H1 (cell line): ENCODE measurements around the gene IQCE. TPM values are rescaled to one million over a fixed set of nuclear protein-coding genes. Genes with fewer than 3 reads are reported as not detected.

ENCODE experiments used
- CTCF ChIA-PET: fragments of 300-600 bp; sonication (Branson Sonifier 250); formaldehyde crosslinking; loops from one replicate; lab custom pipeline; 2021; ENCODE audit not compliant: partially characterized antibody; lab: Charles Lee
- POLR2A ChIA-PET: fragments of 300-600 bp; sonication (Branson Sonifier 250); formaldehyde crosslinking; loops from one replicate; lab custom pipeline; 2021; ENCODE audit warnings: inconsistent platforms; ENCODE audit not compliant: partially characterized antibody; lab: Charles Lee
- DNase-seq, 2 experiments: peaks; one replicate each; pipeline versions ENCODE4 v3.0.0 to v3.0.0-alpha.2; 2010 to 2022; ENCODE audit warnings: low spot score in 2 of 2, low read depth in 1 of 2, mixed read lengths in 1 of 2
- FAIRE-seq: peaks from 2 replicates; lab custom pipeline; 2011; peaks lifted over from hg19 to GRCh38; lab: Jason Lieb, UNC
- H2AFZ ChIP-seq: 2 replicates; pipeline ENCODE4 v1.8.1; 2012; ENCODE audit warnings: low read length, inconsistent platforms
- H2AK5ac ChIP-seq: 2 replicates; pipeline ENCODE4 v1.6.1; 2013; ENCODE audit warnings: low read depth, low read length
- H2BK120ac ChIP-seq: replicated peaks from 2 replicates; pipeline ENCODE3; 2013; ENCODE audit warnings: low read depth, low read length, inconsistent platforms
- H2BK12ac ChIP-seq: 2 replicates; pipeline ENCODE4 v1.6.1; 2013; ENCODE audit warnings: low read depth, low read length
- H2BK15ac ChIP-seq: 2 replicates; pipeline ENCODE4 v1.6.1; 2013; ENCODE audit warnings: low read length
- H2BK20ac ChIP-seq: 2 replicates; pipeline ENCODE4 v1.6.1; 2013; ENCODE audit warnings: low read length
- H2BK5ac ChIP-seq: 2 replicates; pipeline ENCODE4 v1.6.1; 2013; ENCODE audit warnings: low read depth, low read length
- H3K14ac ChIP-seq: 2 replicates; pipeline ENCODE4 v1.6.1; 2013; ENCODE audit warnings: inconsistent platforms; ENCODE audit not compliant: insufficient read length
- H3K18ac ChIP-seq: 2 replicates; pipeline ENCODE4 v1.6.1; 2013; ENCODE audit warnings: low read length; ENCODE audit errors: extremely low read depth
- H3K23ac ChIP-seq: 2 replicates; pipeline ENCODE4 v1.6.1; 2013; ENCODE audit warnings: inconsistent platforms; ENCODE audit not compliant: insufficient read length
- H3K23me2 ChIP-seq: 2 replicates; pipeline ENCODE4 v1.6.1; 2013; ENCODE audit warnings: low read depth, low read length
- H3K27ac ChIP-seq: 2 replicates; pipeline ENCODE4 v1.6.1; 2011; ENCODE audit warnings: low read depth, low read length, inconsistent platforms
- H3K27me3 ChIP-seq, 4 experiments: replicated peaks in 1 of 4; 1 replicate in 1 of 4; 2 replicates in 3 of 4; pipeline versions ENCODE4 v1.6.1 to v1.8.1; 2011 to 2013; ENCODE audit warnings: low read length in 3 of 4, mild to moderate bottlenecking in 3 of 4, inconsistent platforms in 2 of 4, mixed read lengths in 2 of 4, moderate library complexity in 1 of 4; ENCODE audit not compliant: control insufficient read depth in 3 of 4, insufficient read depth in 3 of 4; ENCODE audit errors: extremely low read depth in 1 of 4
- H3K36me3 ChIP-seq, 4 experiments: 2 replicates each; pipeline versions ENCODE4 v1.6.1 to v1.8.1; 2011 to 2013; ENCODE audit warnings: mild to moderate bottlenecking in 4 of 4, low read length in 3 of 4, moderate library complexity in 2 of 4, control low read depth in 1 of 4, inconsistent platforms in 1 of 4; ENCODE audit not compliant: insufficient read depth in 4 of 4, control insufficient read depth in 2 of 4
- H3K4ac ChIP-seq: replicated peaks from 2 replicates; pipeline ENCODE3; 2013; ENCODE audit warnings: low read length, low read depth, mixed read lengths, inconsistent platforms; ENCODE audit not compliant: insufficient read length
- H3K4me1 ChIP-seq, 4 experiments: replicated peaks in 1 of 4; 1 replicate in 1 of 4; 2 replicates in 3 of 4; pipeline versions ENCODE4 v1.6.1 to v1.8.1; 2011 to 2013; ENCODE audit warnings: low read length in 3 of 4, inconsistent platforms in 2 of 4, mixed read lengths in 1 of 4; ENCODE audit not compliant: insufficient read depth in 4 of 4, control insufficient read depth in 3 of 4
- H3K4me2 ChIP-seq, 2 experiments: 2 replicates each; pipeline versions ENCODE4 v1.6.1 to v1.8.1; 2011 to 2013; ENCODE audit warnings: low read depth in 2 of 2, low read length in 2 of 2, control low read depth in 1 of 2, inconsistent platforms in 1 of 2, mild to moderate bottlenecking in 1 of 2; ENCODE audit not compliant: insufficient read depth in 1 of 2
- H3K4me3 ChIP-seq, 4 experiments: fragments of 200-600, 300-600 bp in 1 of 4; sonication (generic), shearing (Covaris generic), sonication (Bioruptor Twin) in 1 of 4; 2 replicates each; pipeline versions ENCODE4 v1.5.1 to v1.8.1; 2011 to 2016; ENCODE audit warnings: low read length in 4 of 4, low read depth in 3 of 4, control low read depth in 2 of 4, inconsistent platforms in 2 of 4, mild to moderate bottlenecking in 2 of 4, mixed read lengths in 1 of 4, moderate library complexity in 1 of 4; ENCODE audit not compliant: insufficient read depth in 2 of 4; ENCODE audit errors: extremely low read depth in 1 of 4
- H3K56ac ChIP-seq: replicated peaks from 2 replicates; pipeline ENCODE3; 2013; ENCODE audit warnings: low read depth, mild to moderate bottlenecking, mixed read lengths, low read length, inconsistent platforms; ENCODE audit not compliant: insufficient read length
- H3K79me1 ChIP-seq: 2 replicates; pipeline ENCODE4 v1.6.1; 2013; ENCODE audit warnings: low read depth, low read length, control low read depth
- H3K79me2 ChIP-seq, 2 experiments: 2 replicates each; pipeline versions ENCODE4 v1.6.1 to v1.8.1; 2012 to 2013; ENCODE audit warnings: low read length in 2 of 2, mild to moderate bottlenecking in 2 of 2, inconsistent platforms in 1 of 2; ENCODE audit not compliant: insufficient read depth in 2 of 2, control insufficient read depth in 1 of 2
- H3K9ac ChIP-seq, 4 experiments: replicated peaks in 1 of 4; 1 replicate in 1 of 4; 2 replicates in 3 of 4; pipeline versions ENCODE4 v1.6.1 to v1.8.1; 2011 to 2013; ENCODE audit warnings: low read depth in 3 of 4, low read length in 3 of 4, control low read depth in 2 of 4, mild to moderate bottlenecking in 2 of 4, moderate library complexity in 2 of 4, inconsistent platforms in 1 of 4; ENCODE audit errors: extremely low read depth in 1 of 4
- H3K9me3 ChIP-seq, 2 experiments: 2 replicates each; pipeline versions ENCODE4 v1.6.1 to v1.8.1; 2012 to 2013; ENCODE audit warnings: mild to moderate bottlenecking in 2 of 2, moderate library complexity in 2 of 2, control low read depth in 1 of 2, inconsistent platforms in 1 of 2, low read depth in 1 of 2, low read length in 1 of 2, mixed read lengths in 1 of 2; ENCODE audit not compliant: insufficient read depth in 2 of 2
- H4K20me1 ChIP-seq, 2 experiments: replicated peaks in 1 of 2; 2 replicates each; pipeline versions ENCODE3 to v1.8.1; 2011 to 2013; ENCODE audit warnings: inconsistent platforms in 2 of 2, low read length in 2 of 2, mild to moderate bottlenecking in 1 of 2; ENCODE audit not compliant: insufficient read depth in 2 of 2, control insufficient read depth in 1 of 2
- H4K5ac ChIP-seq: 2 replicates; pipeline ENCODE4 v1.6.1; 2013; ENCODE audit warnings: low read length, low read depth, mixed read lengths, inconsistent platforms; ENCODE audit not compliant: insufficient read length
- H4K8ac ChIP-seq: 2 replicates; pipeline ENCODE4 v1.8.0; 2013; ENCODE audit warnings: mild to moderate bottlenecking, moderate library complexity, low read length, inconsistent platforms; ENCODE audit not compliant: insufficient read depth; ENCODE audit errors: extremely low read depth
- H4K91ac ChIP-seq: replicated peaks from 2 replicates; pipeline ENCODE3; 2013; ENCODE audit warnings: low read length, mixed read lengths, inconsistent platforms; ENCODE audit not compliant: insufficient read length
- RBBP5 ChIP-seq: IDR thresholded peaks from 2 replicates; pipeline ENCODE4 v1.7.1; 2012; ENCODE audit warnings: low read depth, mild to moderate bottlenecking, inconsistent platforms, low read length, moderate library complexity, borderline replicate concordance
- SUZ12 ChIP-seq: fragments of 200-600 bp; sonication (generic); IDR thresholded peaks from 2 replicates; pipeline ENCODE4 v1.6.1; 2012; ENCODE audit warnings: mild to moderate bottlenecking, inconsistent platforms, low read length, moderate library complexity, mixed read lengths
- TBP ChIP-seq: IDR thresholded peaks from 2 replicates; pipeline ENCODE4 v1.6.1; 2011; ENCODE audit warnings: low read depth, low read length, improper control_type of control experiment
- WGBS, 2 experiments: shearing (Covaris generic) in 1 of 2; methylation state at CpG; one replicate each; pipeline versions ENCODE4 v1.1.6 to v1.1.7; 2013 to 2015; ENCODE audit warnings: low lambda C conversion rate in 2 of 2, mixed read lengths in 2 of 2, inconsistent platforms in 1 of 2, low coverage in 1 of 2, missing lambda C conversion rate in 1 of 2; ENCODE audit not compliant: insufficient replicate concordance in 2 of 2, insufficient coverage in 1 of 2, insufficient read length in 1 of 2; ENCODE audit errors: extremely low coverage in 1 of 2, missing lambda C conversion rate in 1 of 2; 5-methylcytosine and 5-hydroxymethylcytosine counted together
- polyA plus RNA-seq, 7 experiments: library from polyadenylated mRNA; depleted of rRNA in 3 of 7; stranded (reverse) in 5 of 7; unstranded in 2 of 7; fragments of >200 nt in 5 of 7; fragments of 200-250 nt in 2 of 7; gene quantifications; 1 replicate in 5 of 7; 2 replicates in 1 of 7; 4 replicates in 1 of 7; pipeline versions ENCODE4 v1.2.1 to v1.2.3, GENCODE V29; 2011 to 2013; ENCODE audit warnings: missing spikeins in 2 of 7, mixed read lengths in 2 of 7
- total RNA-seq: library from RNA; stranded (reverse); fragmentation: NEBNext Ultra II Directional; extraction: Animal tissue kit (Norgen Biotek cat#: 25700); gene quantifications from 2 replicates; pipeline ENCODE4 v1.2.1, GENCODE V29; 2021

IQCE gene
- total and polyA plus RNA-seq, 2 of the 8 experiments (the other 6 are each of a cell fraction or from before 2014, with no cell fraction given), result 2.2 to 4.9 TPM

DNA sequence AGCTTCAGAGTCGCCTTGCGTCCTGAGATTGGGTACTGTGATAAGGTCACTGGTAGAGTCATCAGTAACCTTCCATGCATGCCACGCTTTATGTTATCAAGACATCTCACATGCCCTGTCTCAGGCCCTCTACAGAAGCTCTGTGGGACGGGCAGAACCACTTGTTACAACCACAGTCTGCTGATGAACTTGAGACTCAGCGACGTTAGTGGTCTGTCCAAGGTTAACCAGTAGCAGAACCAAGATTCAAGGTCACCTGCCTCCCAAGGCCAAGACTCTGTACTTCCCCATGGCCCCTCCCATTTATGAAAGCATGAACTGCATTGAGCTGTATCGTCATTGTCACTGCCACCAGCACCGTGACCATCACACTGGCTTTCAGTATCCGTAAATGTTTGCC lies 15.0 kb downstream of the IQCE start:
- Histone ChIP-seq H4K91ac (no peak overlapping the region), H2BK5ac (no peak overlapping the region), H3K79me1 (no peaks in the 10 kb centered on the region), H3K36me3 (no peaks in the 10 kb centered on the region), H2AK5ac (no peak overlapping the region), H3K9ac (no peak overlapping the region), H3K14ac (no peak overlapping the region), H3K27ac (no peak overlapping the region), H3K27me3 (no peaks in the 10 kb centered on the region), H3K79me2 (no peaks in the 10 kb centered on the region), H3K18ac (no peak overlapping the region), H3K4me1 (peaks cover 0 to 2% (median 0%) of the 10 kb centered on the region in 4 experiments; a peak in 1 of 7 replicates), H3K4me2 (no peak overlapping the region), H2BK20ac (no peak overlapping the region), H3K4me3 (no peak overlapping the region), H4K8ac (no peak overlapping the region), H2BK120ac (no peak overlapping the region), H3K9me3 (no peaks in the 10 kb centered on the region), H2BK12ac (no peak overlapping the region), H3K23ac (no peak overlapping the region), H2AFZ (no peak overlapping the region), H4K5ac (no peak overlapping the region), H4K20me1 (peaks cover 0 to 2% of the 10 kb centered on the region in 2 experiments), H3K23me2 (no peaks in the 10 kb centered on the region; the same call in 1 of the 2 replicates), H3K56ac (no peak overlapping the region), H2BK15ac (no peak overlapping the region), H3K4ac (no peak overlapping the region)
- POLR2A ChIA-PET, result no interaction called here
- 90% methylated on average over 9 of the region's 9 CpGs; no CpG with 5 or more reads in 1 of the 2 experiments for WGBS, 2 experiments
- CTCF ChIA-PET, result interaction anchor here (0.6 to 3.7 kb wide), 16 partner anchors 11 to 109 kb away, joined by 3 to 18 read pairs (median 3); no protein-coding TSS in a partner anchor
- DNase-seq (no peak), FAIRE-seq (no peak)
- TF ChIP-seq TBP (no peak), SUZ12 (no peak), RBBP5 (no peak)
